Measurements from ENCODE around the gene NFKB1. TPM values are rescaled to one million over a fixed set of nuclear protein-coding genes. Genes with fewer than 3 reads are reported as not detected.
A peak's percentile ranks its signal among the peaks of the same experiment; 100 is the strongest.

Gene NFKB1
- total and polyA plus RNA-seq, 9 donors: 18.6 to 45.0 (median 36.6) TPM

DNA sequence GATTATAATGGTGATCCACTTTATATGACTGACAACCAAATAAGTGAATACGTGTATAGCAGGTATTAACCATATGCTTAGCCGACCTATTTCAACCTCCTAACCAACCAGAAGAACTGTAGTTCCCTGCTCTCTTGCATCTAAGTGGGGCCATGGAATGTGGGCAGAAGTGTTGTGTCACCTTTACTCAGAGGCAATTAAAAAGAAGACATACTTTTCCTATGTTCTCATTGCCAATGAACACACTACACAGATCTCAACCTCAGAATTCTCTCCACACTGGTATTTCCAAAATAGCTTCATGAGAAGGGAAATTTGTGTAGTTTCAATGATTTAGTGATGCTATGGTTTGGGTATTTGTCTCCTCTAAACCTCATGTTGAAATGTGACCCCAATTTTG lies 3.2 kb upstream of the NFKB1 start:
- peaks cover 4% of the 10 kb centered on the region for H3K4me1 ChIP-seq (ENCODE audit: insufficient read depth)
- intact Hi-C loops (cut with DNase I): no loop called here
- H3K27ac ChIP-seq: no peak overlapping the region
- no peak for TF ChIP-seq POLR2A (IDR thresholded peaks at IDR 0.05)
- TF ChIP-seq EP300 (IDR thresholded peaks at IDR 0.05): no peak
- TF ChIP-seq, protein P1, sequence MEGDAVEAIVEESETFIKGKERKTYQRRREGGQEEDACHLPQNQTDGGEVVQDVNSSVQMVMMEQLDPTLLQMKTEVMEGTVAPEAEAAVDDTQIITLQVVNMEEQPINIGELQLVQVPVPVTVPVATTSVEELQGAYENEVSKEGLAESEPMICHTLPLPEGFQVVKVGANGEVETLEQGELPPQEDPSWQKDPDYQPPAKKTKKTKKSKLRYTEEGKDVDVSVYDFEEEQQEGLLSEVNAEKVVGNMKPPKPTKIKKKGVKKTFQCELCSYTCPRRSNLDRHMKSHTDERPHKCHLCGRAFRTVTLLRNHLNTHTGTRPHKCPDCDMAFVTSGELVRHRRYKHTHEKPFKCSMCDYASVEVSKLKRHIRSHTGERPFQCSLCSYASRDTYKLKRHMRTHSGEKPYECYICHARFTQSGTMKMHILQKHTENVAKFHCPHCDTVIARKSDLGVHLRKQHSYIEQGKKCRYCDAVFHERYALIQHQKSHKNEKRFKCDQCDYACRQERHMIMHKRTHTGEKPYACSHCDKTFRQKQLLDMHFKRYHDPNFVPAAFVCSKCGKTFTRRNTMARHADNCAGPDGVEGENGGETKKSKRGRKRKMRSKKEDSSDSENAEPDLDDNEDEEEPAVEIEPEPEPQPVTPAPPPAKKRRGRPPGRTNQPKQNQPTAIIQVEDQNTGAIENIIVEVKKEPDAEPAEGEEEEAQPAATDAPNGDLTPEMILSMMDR (IDR thresholded peaks at IDR 0.05): no peak
- H3K36me3 ChIP-seq: no peaks in the 10 kb centered on the region
- H3K27me3 ChIP-seq: no peaks in the 10 kb centered on the region
- DNase-seq: no peak
- H3K4me3 ChIP-seq: no peak overlapping the region
- H3K9me3 ChIP-seq: no peaks in the 10 kb centered on the region
- WGBS, 3 donors: 93 to 97% (median 95%) methylated on average over 2 of the region's 2 CpGs

- intact Hi-C loops (cut with DNase I): loop anchor here in 2 of 4 donors (2.0 to 5.0 kb wide), 2 partner anchors 327 to 368 kb away; partner anchors contain the start of genes CISD2 (in 1 of the 2) and UBE2D3 (in 1 of the 2)
These were observed 835 bp upstream of the NFKB1 start for GRCh38 chr4:102500352-102500695.

DNA sequence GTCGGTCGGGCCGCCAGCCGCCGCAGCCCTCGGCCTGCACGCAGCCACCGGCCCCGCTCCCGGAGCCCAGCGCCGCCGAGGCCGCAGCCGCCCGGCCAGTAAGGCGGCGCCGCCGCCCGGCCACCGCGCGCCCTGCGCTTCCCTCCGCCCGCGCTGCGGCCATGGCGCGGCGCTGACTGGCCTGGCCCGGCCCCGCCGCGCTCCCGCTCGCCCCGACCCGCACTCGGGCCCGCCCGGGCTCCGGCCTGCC lies 213 bp downstream of the NFKB1 start:
- H3K9me3 ChIP-seq: no peaks in the 10 kb centered on the region
- no peaks in the 10 kb centered on the region for H3K36me3 ChIP-seq
- H3K27me3 ChIP-seq: no peaks in the 10 kb centered on the region
- WGBS, 3 donors: 0% methylated on average over 2 to 44 of the region's 44 CpGs
- DNase-seq: peak in 1 of 5 donors; percentile 81
- intact Hi-C loops (cut with DNase I): loop anchor here in 2 of 4 donors (2.0 to 5.0 kb wide), 2 partner anchors 326 to 367 kb away; partner anchors contain the start of genes CISD2 (in 1 of the 2) and UBE2D3 (in 1 of the 2)
- H3K4me1 ChIP-seq (ENCODE audit: insufficient read depth): peaks cover 3% of the 10 kb centered on the region
- peak overlapping the region; percentile 99 to 100 for H3K27ac ChIP-seq
- TF ChIP-seq, protein P1 (IDR thresholded peaks at IDR 0.05): no peak
- TF ChIP-seq POLR2A (IDR thresholded peaks at IDR 0.05) (no peak), EP300 (IDR thresholded peaks at IDR 0.05) (no peak)
- peak overlapping the region; percentile 68 for H3K4me3 ChIP-seq

More at GRCh38 chr4:102500352-102500695, 835 bp upstream of the NFKB1 start:
- Histone ChIP-seq H3K36me3 (no peaks in the 10 kb centered on the region), H3K4me3 (peak overlapping the region; percentile 68), H3K4me1 (ENCODE audit: insufficient read depth) (peaks cover 4% of the 10 kb centered on the region), H3K9me3 (no peaks in the 10 kb centered on the region), H3K27me3 (no peaks in the 10 kb centered on the region), H3K27ac (peak overlapping the region; percentile 99 to 100)
- TF ChIP-seq POLR2A (IDR thresholded peaks at IDR 0.05) (no peak), EP300 (IDR thresholded peaks at IDR 0.05) (no peak)
- TF ChIP-seq, protein P1 (IDR thresholded peaks at IDR 0.05): no peak
- 57 to 62% (median 61%) methylated on average over 3 of the region's 3 CpGs for WGBS, 3 donors
- peak in 2 of 5 donors; percentile 28 to 31 for DNase-seq

- no peaks in the 10 kb centered on the region for H3K9me3 ChIP-seq
- intact Hi-C loops (cut with DNase I): loop anchor here in 1 of 4 donors (5.0 kb wide), 1 partner anchor 325 kb away; the partner anchor contains the start of gene UBE2D3
- peak overlapping the region in 1 of 2 donors; percentile 99 for H3K27ac ChIP-seq
- no peaks in the 10 kb centered on the region for H3K27me3 ChIP-seq
- no peak for DNase-seq
- peaks cover 4% of the 10 kb centered on the region for H3K4me1 ChIP-seq (ENCODE audit: insufficient read depth)
- H3K4me3 ChIP-seq: peak overlapping the region; percentile 68
- H3K36me3 ChIP-seq: no peaks in the 10 kb centered on the region
- WGBS, 3 donors: 4 to 24% (median 16%) methylated on average over 1 of the region's 1 CpG
- no peak for TF ChIP-seq EP300 (IDR thresholded peaks at IDR 0.05)
- TF ChIP-seq POLR2A (IDR thresholded peaks at IDR 0.05): no peak
- TF ChIP-seq, protein P1 (IDR thresholded peaks at IDR 0.05): no peak
These were observed 1.3 kb downstream of the NFKB1 start for GRCh38 chr4:102502543-102502818.
